Central memory CD4-positive, alpha-beta T cell (primary cell): ENCODE measurements around the gene OR4F6.
"Not testable (repeated sequence)": the region's sequence is repeated elsewhere in the genome, so short reads cannot be mapped to it uniquely, and the experiment has no call there.

ENCODE experiments used
- DNase-seq: peaks from one replicate; pipeline ENCODE4 v3.0.0; 2022
- total RNA-seq, 3 experiments: gene quantifications; one replicate each; lab custom pipeline; 2026; lab: John Stamatoyannopoulos, UW

Gene OR4F6
- total RNA-seq, result 0 to 0.19 (median 0) reads per million in 3 experiments

DNA sequence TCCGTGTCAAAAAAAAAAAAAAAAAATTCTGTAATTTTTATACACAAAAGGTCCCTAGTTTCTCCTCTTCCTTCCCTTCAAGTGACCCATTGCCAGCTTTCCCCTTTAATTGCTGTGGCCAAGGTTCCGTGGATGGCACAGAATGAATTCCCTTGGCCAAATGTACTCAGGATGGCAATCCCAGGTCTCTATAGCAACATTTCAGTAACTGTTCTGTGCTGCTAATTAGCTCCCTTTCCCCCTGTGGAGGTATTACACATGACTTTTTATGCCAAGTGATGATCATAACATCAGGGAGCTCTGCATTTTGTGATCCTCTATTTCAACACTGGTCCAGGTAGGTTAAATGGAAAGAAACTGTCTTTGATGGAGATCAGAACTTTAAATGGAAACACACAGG is at the start of gene OR4F6:
Gene OR4F6 (plus strand): TSS at position 301 of the 400 bp plus-strand sequence. CDS start 2,211 bp downstream, outside the sequence.
- no peak for DNase-seq

GRCh38 chr15:101764669-101765339 is 38.5 kb upstream of the OR4F6 start:
- not testable (repeated sequence) for DNase-seq

- not testable (repeated sequence) for DNase-seq
Observed at GRCh38 chr15:101765340-101765671, 38.0 kb upstream of the OR4F6 start.

- no peak for DNase-seq
Observed at GRCh38 chr15:101765772-101766456, 37.4 kb upstream of the OR4F6 start.

GRCh38 chr15:101767083-101767640 is 36.1 kb upstream of the OR4F6 start:
- DNase-seq, result not testable (repeated sequence)

- no peak for DNase-seq
Observed at GRCh38 chr15:101772921-101773320, 30.4 kb upstream of the OR4F6 start.

DNA sequence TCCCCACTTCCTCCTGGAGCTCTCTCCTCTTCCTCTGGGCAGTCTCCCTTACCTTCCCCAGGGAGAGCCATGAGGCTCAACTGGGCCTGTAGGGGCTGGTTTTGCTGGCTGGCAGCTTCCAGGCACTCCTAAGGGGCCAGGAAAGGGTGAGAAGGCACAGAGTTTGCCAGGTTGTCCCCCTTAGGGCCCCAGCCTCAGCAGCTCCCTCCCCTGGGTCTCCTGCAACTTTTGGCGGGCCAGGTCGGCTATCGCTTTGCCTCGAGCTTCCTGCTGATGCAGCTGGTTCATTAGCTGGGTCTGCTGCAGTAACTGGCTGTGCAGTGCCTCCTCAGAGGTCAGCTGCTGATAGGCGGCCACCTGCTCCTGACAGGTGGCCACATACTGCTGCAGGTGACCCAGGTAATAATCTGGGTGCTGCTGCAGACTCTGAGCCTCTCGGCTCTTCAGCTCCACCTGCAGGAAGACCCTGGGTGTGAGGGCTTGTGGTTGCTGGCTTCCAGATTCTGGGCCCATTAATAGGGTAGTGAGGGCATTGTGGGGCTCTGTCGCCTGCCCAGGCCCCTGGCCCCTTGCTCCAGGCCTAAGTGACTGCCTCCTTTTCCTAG is 29.7 kb upstream of the OR4F6 start:
- DNase-seq, result no peak

DNA sequence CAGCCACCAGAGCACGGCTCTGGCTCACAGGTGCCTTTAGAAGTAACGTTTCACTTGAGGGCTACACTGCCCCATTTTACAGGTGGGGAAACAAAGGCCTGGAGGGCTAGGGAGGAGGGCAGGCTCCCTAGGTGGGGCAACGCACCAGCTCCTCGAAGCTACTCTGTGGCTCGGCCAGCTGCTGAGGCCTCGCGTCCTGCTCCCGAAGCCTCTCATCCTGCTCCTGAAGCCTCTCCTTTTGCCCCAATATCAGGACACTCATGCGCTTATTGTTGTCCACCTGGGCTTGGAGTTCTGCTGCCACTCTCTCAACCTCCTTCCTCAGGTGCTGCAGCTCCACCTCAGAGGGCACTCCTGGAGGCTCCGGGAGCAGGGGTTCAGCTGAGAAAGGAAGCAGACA is 28.2 kb upstream of the OR4F6 start:
- no peak for DNase-seq

DNA sequence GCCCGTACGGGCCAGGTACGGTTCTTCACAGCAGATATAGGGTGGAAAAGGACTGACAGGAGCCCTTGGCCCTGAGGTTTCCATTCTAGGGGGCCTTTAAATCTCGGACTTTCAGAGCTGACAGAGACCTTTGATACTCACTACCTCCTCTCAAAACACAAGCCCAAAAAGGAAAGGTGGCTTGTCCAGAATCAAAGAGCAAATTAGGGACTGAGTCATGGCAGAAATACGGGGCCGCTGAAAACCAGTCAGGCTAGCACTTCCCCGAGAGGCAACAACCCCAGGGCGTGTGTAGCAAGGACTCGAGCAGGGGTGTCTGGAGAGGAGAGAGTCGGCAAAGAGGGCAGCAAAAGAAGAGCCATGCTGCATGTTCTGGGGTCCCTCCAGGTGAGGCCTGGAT is 24.7 kb upstream of the OR4F6 start:
- DNase-seq, result not testable (repeated sequence)

- not testable (repeated sequence) for DNase-seq
Observed at GRCh38 chr15:101780225-101780624, 23.1 kb upstream of the OR4F6 start.

DNA sequence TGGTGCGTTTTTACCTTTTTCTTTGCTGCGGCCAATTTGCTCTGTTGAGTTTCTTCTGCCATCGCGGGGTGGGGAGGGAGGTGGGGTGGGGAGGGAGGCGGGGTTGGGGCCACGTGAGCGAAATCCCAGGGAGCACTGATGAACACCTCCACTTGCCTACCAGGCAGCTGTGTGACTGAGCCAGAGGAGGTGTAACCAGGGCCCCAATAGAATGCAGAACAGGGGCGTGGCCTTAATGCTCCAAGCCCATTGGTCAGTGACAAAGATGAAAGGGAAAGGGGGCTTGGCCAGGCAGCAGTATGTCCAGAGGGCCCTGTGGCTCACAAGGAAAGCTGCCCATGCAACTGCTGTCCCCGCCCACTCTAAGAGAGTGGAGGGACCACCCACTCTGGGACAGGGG is 21.4 kb upstream of the OR4F6 start:
- DNase-seq, result no peak

- no peak for DNase-seq
Observed at GRCh38 chr15:101784644-101785043, 18.7 kb upstream of the OR4F6 start.

- DNase-seq, result not testable (repeated sequence)
Observed at GRCh38 chr15:101786422-101786821, 16.9 kb upstream of the OR4F6 start.

- not testable (repeated sequence) for DNase-seq
Observed at GRCh38 chr15:101788001-101788400, 15.3 kb upstream of the OR4F6 start.

GRCh38 chr15:101788503-101789269 is 14.6 kb upstream of the OR4F6 start:
- DNase-seq, result not testable (repeated sequence)

DNA sequence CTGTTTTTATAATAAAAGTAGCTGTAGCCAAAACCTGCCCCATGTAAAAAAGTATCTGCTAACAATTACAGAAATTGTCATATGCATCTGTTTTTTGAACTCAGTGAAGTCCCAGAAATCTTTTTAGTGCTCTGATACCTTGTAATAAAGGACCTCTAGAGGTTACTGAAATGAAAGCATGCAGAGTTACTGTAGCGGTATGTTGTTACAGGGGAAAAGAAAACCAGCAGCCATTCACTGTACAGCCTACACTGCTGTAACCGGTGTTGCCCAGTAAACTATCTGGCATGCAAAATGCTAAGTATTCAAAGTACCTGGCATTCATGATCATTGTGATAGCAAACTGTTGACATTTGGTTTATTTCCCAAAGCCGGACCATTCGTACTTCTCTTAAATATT is 12.6 kb upstream of the OR4F6 start:
- not testable (repeated sequence) for DNase-seq

DNA sequence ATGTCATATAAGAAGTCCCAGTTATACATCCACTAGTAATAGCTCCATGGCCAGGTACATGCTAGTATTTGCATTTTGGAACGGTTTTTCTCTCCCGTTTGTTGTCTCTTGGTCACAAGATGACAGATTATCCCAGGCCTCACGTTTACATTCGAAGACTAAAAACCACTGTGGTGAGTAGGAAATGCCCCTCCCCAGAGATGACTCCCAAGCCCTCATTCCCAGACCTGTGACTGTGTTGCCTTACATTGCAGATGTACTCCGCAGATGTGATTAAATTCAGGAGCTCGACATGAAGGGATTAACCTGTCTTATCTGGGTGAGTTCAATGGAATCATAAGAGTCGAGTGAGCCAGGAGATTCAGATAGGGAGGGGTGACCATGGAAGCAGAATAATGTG is 9.3 kb upstream of the OR4F6 start:
- not testable (repeated sequence) for DNase-seq

- no peak for DNase-seq
Observed at GRCh38 chr15:101795455-101795854, 7.9 kb upstream of the OR4F6 start.

GRCh38 chr15:101799665-101800064 is 3.6 kb upstream of the OR4F6 start:
- no peak for DNase-seq

- DNase-seq, result no peak
Observed at GRCh38 chr15:101801048-101801447, 2.3 kb upstream of the OR4F6 start.

DNA sequence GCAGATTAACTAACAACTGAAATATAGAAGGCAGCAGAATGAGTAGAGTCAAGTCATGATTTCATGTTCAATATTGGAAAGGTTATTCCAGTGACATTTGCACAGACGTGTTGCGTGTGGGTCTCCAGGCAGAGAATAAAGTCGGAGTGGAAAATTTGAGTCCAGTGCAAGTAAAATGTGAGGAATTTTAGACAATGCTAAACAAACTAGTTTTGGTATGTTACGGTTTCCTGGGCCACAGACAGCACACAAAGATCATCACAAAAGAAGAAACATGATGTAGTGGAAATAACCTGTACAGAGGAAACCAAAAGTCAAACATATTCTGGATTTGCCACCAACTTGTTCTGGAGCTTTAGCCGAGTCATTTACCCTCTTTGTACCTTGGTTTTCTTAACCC is 367 bp downstream of the OR4F6 start:
- no peak for DNase-seq

DNA sequence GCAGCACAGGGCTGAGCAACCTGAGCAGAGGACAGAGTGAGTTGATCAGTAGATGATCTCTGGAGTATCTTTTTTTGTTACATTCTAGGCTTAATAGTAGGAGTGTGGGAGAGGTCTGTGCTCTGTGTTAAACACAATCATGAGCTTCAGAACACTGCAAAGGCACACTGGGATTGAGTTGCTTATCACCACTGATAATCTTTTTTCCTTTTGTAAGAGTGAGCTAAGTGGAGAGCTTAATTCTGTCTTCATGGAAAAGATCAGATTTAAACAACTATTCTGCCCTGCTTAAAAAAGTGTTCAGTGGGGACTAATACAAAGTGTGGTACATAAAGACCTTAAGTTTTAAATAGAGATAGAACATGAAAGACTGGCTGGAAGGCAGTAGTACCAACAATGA is 1.1 kb downstream of the OR4F6 start:
- DNase-seq, result no peak

- DNase-seq, result no peak
Observed at GRCh38 chr15:101804941-101805340, 1.6 kb downstream of the OR4F6 start.
